ENCODE measurements around the gene RMI2. TPM values are rescaled to one million over a fixed set of nuclear protein-coding genes. Genes with fewer than 3 reads are reported as not detected.

Gene RMI2
- total RNA-seq, 4 donors from 2014 or later = 2.3 to 6.6 (median 3.5) TPM

Small RNAs within 50 kb of the gene (small RNA-seq; reads per million reads assigned to genes)
- gene AC099489.2 (0 reads per million in 2 donors), gene MIR548H2 (0 reads per million in 2 donors), gene RF00019 (0 reads per million in 2 donors)

Other genes with a start within 250 kb of the RMI2 start
- 10 to 100 TPM in 3 of 4 donors, 1 to 10 TPM in 1; 8.7 to 19.0 (median 15.3) TPM for gene SOCS1, start 89.3 kb upstream of the RMI2 start, total RNA-seq
- not detected for gene TNP2, start 76.1 kb upstream of the RMI2 start, total RNA-seq
- gene PRM3, start 71.8 kb upstream of the RMI2 start, total RNA-seq = not detected
- gene PRM2, start 69.0 kb upstream of the RMI2 start, total RNA-seq = not detected
- not detected for gene PRM1, start 64.1 kb upstream of the RMI2 start, total RNA-seq
- gene LITAF, start 241.5 kb downstream of the RMI2 start, total RNA-seq = 10 to 100 TPM; 20.1 to 56.9 (median 32.3) TPM